MG63 (cell line): ENCODE results near the gene USP9X. TPM values are rescaled to one million over a fixed set of nuclear protein-coding genes. Genes with fewer than 3 reads are reported as not detected.
A peak's percentile ranks its signal among the peaks of the same experiment; 100 is the strongest.
"Not testable (repeated sequence)": the region's sequence is repeated elsewhere in the genome, so short reads cannot be mapped to it uniquely, and the experiment has no call there.

Source experiments
- DNase-seq: peaks from one replicate; pipeline ENCODE4 v3.0.0-alpha.2; 2020
- H3K27me3 ChIP-seq: fragments of 250-450 bp; sonication (Bioruptor Pico); 2 replicates; pipeline ENCODE4 v1.5.1; 2020; ENCODE audit warnings: mild to moderate bottlenecking, moderate library complexity
- H3K36me3 ChIP-seq: fragments of 250-450 bp; sonication (Bioruptor Pico); 2 replicates; pipeline ENCODE4 v1.5.1; 2020; ENCODE audit warnings: mild to moderate bottlenecking, moderate library complexity
- H3K4me3 ChIP-seq: fragments of 250-450 bp; sonication (Bioruptor Pico); 2 replicates; pipeline ENCODE4 v1.5.1; 2020; ENCODE audit warnings: mild to moderate bottlenecking, moderate library complexity
- H3K9me3 ChIP-seq: fragments of 250-450 bp; sonication (Bioruptor Pico); 2 replicates; pipeline ENCODE4 v1.5.1; 2020; ENCODE audit warnings: mild to moderate bottlenecking, moderate library complexity
- total RNA-seq: library from RNA; depleted of rRNA; stranded (reverse); fragments of >200 nt; shearing (Covaris generic); gene quantifications from 2 replicates; pipeline ENCODE4 v1.2.3, GENCODE V29; 2014; ENCODE audit warnings: low replicate concordance

USP9X gene
- total RNA-seq, 1 experiment from 2014 or later: 13.3 TPM

GRCh38 chrX:41198410-41198809 lies 113.2 kb downstream of the USP9X start:
- no peak for DNase-seq
- Histone ChIP-seq H3K27me3 (no peaks in the 10 kb centered on the region), H3K36me3 (peaks cover 26% of the 10 kb centered on the region), H3K9me3 (no peaks in the 10 kb centered on the region), H3K4me3 (no peak overlapping the region)

GRCh38 chrX:41200785-41201184 lies 115.5 kb downstream of the USP9X start:
- Histone ChIP-seq H3K4me3 (no peak overlapping the region), H3K9me3 (no peaks in the 10 kb centered on the region), H3K36me3 (peaks cover 41% of the 10 kb centered on the region), H3K27me3 (no peaks in the 10 kb centered on the region)
- DNase-seq: no peak

- no peaks in the 10 kb centered on the region for H3K9me3 ChIP-seq
- no peaks in the 10 kb centered on the region for H3K27me3 ChIP-seq
- no peak overlapping the region for H3K4me3 ChIP-seq
- no peak for DNase-seq
- peaks cover 43% of the 10 kb centered on the region for H3K36me3 ChIP-seq
Observed at GRCh38 chrX:41209853-41210252, 124.6 kb downstream of the USP9X start.

GRCh38 chrX:41224605-41225004 lies 139.4 kb downstream of the USP9X start:
- H3K9me3 ChIP-seq: no peaks in the 10 kb centered on the region
- H3K4me3 ChIP-seq: no peak overlapping the region
- peaks cover 19% of the 10 kb centered on the region for H3K36me3 ChIP-seq
- no peaks in the 10 kb centered on the region for H3K27me3 ChIP-seq
- DNase-seq: no peak

GRCh38 chrX:41233988-41234387 lies 148.7 kb downstream of the USP9X start:
- Histone ChIP-seq H3K4me3 (no peak overlapping the region), H3K36me3 (peaks cover 11% of the 10 kb centered on the region), H3K9me3 (no peaks in the 10 kb centered on the region), H3K27me3 (no peaks in the 10 kb centered on the region)
- no peak for DNase-seq

GRCh38 chrX:41234471-41234870 lies 149.2 kb downstream of the USP9X start:
- H3K36me3 ChIP-seq: peaks cover 11% of the 10 kb centered on the region
- H3K4me3 ChIP-seq, DNase-seq, H3K9me3 ChIP-seq, H3K27me3 ChIP-seq: not testable (repeated sequence)

GRCh38 chrX:41234962-41235361 lies 149.7 kb downstream of the USP9X start:
- Histone ChIP-seq H3K27me3 (no peaks in the 10 kb centered on the region), H3K9me3 (no peaks in the 10 kb centered on the region), H3K36me3 (peaks cover 11% of the 10 kb centered on the region), H3K4me3 (no peak overlapping the region)
- no peak for DNase-seq

- no peak for DNase-seq
- Histone ChIP-seq H3K9me3 (no peaks in the 10 kb centered on the region), H3K27me3 (no peaks in the 10 kb centered on the region), H3K4me3 (no peak overlapping the region), H3K36me3 (peaks cover 3% of the 10 kb centered on the region)
Observed at GRCh38 chrX:41236629-41237028, 151.4 kb downstream of the USP9X start.

GRCh38 chrX:41240509-41240908 lies 155.3 kb downstream of the USP9X start:
- Histone ChIP-seq H3K36me3 (no peaks in the 10 kb centered on the region), H3K9me3 (no peaks in the 10 kb centered on the region), H3K4me3 (no peak overlapping the region), H3K27me3 (no peaks in the 10 kb centered on the region)
- no peak for DNase-seq

GRCh38 chrX:41241962-41242361 lies 156.7 kb downstream of the USP9X start:
- no peak for DNase-seq
- Histone ChIP-seq H3K27me3 (no peaks in the 10 kb centered on the region), H3K4me3 (no peak overlapping the region), H3K36me3 (no peaks in the 10 kb centered on the region), H3K9me3 (no peaks in the 10 kb centered on the region)

GRCh38 chrX:41245641-41246040 lies 160.4 kb downstream of the USP9X start:
- no peak for DNase-seq
- Histone ChIP-seq H3K4me3 (no peak overlapping the region), H3K27me3 (no peaks in the 10 kb centered on the region), H3K36me3 (no peaks in the 10 kb centered on the region), H3K9me3 (no peaks in the 10 kb centered on the region)

- Histone ChIP-seq H3K36me3 (no peaks in the 10 kb centered on the region), H3K27me3 (no peaks in the 10 kb centered on the region), H3K9me3 (no peaks in the 10 kb centered on the region), H3K4me3 (no peak overlapping the region)
- no peak for DNase-seq
Observed at GRCh38 chrX:41250867-41251266, 165.6 kb downstream of the USP9X start.

- H3K36me3 ChIP-seq: no peaks in the 10 kb centered on the region
- DNase-seq: no peak
- H3K9me3 ChIP-seq: no peaks in the 10 kb centered on the region
- no peaks in the 10 kb centered on the region for H3K27me3 ChIP-seq
- H3K4me3 ChIP-seq: no peak overlapping the region
Observed at GRCh38 chrX:41257801-41258200, 172.6 kb downstream of the USP9X start.

GRCh38 chrX:41258226-41258625 lies 173.0 kb downstream of the USP9X start:
- H3K9me3 ChIP-seq: no peaks in the 10 kb centered on the region
- H3K36me3 ChIP-seq: no peaks in the 10 kb centered on the region
- no peaks in the 10 kb centered on the region for H3K27me3 ChIP-seq
- DNase-seq: no peak
- no peak overlapping the region for H3K4me3 ChIP-seq

- Histone ChIP-seq H3K9me3 (no peaks in the 10 kb centered on the region), H3K36me3 (no peaks in the 10 kb centered on the region), H3K4me3 (no peak overlapping the region), H3K27me3 (no peaks in the 10 kb centered on the region)
- no peak for DNase-seq
Observed at GRCh38 chrX:41258871-41259270, 173.6 kb downstream of the USP9X start.

- no peaks in the 10 kb centered on the region for H3K9me3 ChIP-seq
- H3K27me3 ChIP-seq: no peaks in the 10 kb centered on the region
- H3K36me3 ChIP-seq: no peaks in the 10 kb centered on the region
- DNase-seq: no peak
- H3K4me3 ChIP-seq: no peak overlapping the region
Observed at GRCh38 chrX:41259516-41259915, 174.3 kb downstream of the USP9X start.

GRCh38 chrX:41265615-41266014 lies 180.4 kb downstream of the USP9X start:
- peak overlapping the region; percentile 22 for H3K4me3 ChIP-seq
- H3K27me3 ChIP-seq: no peaks in the 10 kb centered on the region
- DNase-seq: peak; percentile 70
- H3K9me3 ChIP-seq: no peaks in the 10 kb centered on the region
- H3K36me3 ChIP-seq: no peaks in the 10 kb centered on the region

- H3K27me3 ChIP-seq: no peaks in the 10 kb centered on the region
- H3K36me3 ChIP-seq: no peaks in the 10 kb centered on the region
- DNase-seq: no peak
- no peaks in the 10 kb centered on the region for H3K9me3 ChIP-seq
- H3K4me3 ChIP-seq: no peak overlapping the region
Observed at GRCh38 chrX:41273638-41274037, 188.4 kb downstream of the USP9X start.
